KBM-7 (cell line): ENCODE data around the gene MAP3K10.
A peak's percentile ranks its signal among the peaks of the same experiment; 100 is the strongest.
"Not testable (repeated sequence)": the region's sequence is repeated elsewhere in the genome, so short reads cannot be mapped to it uniquely, and the experiment has no call there.

Experiments
- DNase-seq: peaks from one replicate; pipeline ENCODE4 v3.0.0-alpha.2; 2015
- in situ Hi-C: fragments of 300-500 bp; cut with MboI; formaldehyde crosslinking; loops from 2 replicates; pipeline ENCODE4 v1.14.3; 2020; ENCODE audit warnings: low sequenced_read_pairs, low pct_unique_long_range_greater_than_20kb, mixed read lengths

MAP3K10 gene

DNA sequence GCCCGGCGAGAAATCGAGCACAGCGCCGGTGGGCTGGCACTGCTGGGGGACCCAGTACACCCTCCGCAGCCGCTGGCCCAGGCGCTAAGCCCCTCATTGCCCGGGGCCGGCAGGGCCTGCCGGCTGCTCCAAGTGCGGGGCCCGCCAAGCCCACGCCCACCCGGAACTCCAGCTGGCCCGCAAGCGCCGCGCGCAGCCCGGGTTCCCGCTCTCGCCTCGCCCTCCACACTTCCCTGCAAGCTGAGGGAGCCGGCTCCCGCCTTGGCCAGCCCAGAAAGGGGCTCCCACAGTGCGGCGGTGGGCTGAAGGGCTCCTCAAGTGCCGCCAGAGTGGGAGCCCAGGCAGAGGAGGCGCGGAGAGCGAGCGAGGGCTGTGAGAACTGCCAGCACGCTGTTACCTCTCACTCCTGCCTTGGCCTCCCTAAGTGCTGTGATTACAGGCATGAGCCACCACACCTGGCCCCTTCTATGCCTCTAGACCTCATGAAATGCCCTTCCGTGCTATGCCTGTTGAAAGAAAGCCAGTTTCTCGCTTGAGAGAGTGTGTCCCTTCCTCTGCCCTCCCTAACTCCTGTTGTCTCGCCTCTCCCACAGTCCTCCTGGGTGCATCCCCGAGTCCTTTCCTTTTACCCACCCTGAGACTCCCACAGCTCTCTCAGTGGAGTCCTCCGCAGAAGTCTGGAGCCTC, 20.8 kb upstream of the MAP3K10 start:
- in situ Hi-C loops, DNase-seq: not testable (repeated sequence)

DNA sequence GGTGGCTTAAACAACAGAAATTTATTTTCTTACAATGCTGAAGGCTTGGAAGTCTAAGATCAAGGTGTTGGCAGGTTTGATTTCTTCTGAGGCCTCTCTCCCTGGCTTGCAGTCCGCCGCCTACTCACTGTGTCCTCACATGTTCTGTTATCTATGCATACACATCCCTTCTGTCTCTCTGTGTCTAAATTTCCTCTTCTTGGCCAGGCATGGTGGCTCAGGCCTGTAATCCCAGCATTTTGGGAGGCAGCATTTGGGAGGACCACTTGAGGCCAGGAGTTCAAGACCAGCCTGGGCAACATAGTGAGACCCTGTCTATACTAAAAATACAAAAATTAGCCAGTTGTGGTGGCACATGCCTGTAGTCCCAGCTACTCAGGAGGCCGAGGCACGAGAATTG, 19.9 kb upstream of the MAP3K10 start:
- DNase-seq, in situ Hi-C loops: not testable (repeated sequence)

DNA sequence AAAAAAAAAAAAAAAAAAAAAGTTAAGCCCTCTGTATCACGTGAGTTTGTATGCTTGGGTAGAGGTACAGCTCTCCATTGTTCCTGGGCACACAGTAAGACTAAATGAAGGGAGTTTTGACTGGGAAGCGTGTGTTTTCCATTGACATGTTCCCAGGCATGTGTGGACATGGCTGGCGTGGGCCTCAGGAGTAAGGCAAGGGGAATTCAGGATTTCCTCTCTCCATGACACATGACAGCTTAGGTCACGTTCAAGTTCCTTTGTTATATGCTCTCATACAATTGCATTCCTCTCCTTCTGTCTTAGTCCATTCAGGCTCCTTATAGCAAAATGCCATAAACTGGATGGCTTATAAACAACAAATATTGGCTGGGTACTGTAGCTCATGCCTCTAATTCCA, 17.1 kb upstream of the MAP3K10 start:
- DNase-seq: no peak
- in situ Hi-C loops: no loop called here

DNA sequence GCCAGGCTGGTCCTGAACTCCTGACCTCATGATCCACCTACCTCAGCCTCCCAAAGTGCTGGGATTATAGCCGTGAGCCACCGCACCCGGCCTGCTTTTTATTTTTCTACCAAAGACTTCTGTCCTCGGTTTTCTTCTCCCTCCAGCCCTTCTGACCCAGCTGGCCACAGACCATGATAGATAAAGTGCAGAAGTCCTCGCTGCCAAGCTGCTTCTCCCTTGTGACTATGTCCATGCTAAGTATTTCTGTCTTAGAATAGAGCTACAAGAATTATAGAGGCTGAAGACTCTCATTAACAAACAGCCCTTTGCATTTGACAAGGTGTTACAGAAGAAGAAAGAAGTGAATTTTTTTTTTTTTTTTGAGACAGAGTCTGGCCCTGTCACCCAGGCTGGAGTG, 15.4 kb upstream of the MAP3K10 start:
- in situ Hi-C loops: no loop called here

DNA sequence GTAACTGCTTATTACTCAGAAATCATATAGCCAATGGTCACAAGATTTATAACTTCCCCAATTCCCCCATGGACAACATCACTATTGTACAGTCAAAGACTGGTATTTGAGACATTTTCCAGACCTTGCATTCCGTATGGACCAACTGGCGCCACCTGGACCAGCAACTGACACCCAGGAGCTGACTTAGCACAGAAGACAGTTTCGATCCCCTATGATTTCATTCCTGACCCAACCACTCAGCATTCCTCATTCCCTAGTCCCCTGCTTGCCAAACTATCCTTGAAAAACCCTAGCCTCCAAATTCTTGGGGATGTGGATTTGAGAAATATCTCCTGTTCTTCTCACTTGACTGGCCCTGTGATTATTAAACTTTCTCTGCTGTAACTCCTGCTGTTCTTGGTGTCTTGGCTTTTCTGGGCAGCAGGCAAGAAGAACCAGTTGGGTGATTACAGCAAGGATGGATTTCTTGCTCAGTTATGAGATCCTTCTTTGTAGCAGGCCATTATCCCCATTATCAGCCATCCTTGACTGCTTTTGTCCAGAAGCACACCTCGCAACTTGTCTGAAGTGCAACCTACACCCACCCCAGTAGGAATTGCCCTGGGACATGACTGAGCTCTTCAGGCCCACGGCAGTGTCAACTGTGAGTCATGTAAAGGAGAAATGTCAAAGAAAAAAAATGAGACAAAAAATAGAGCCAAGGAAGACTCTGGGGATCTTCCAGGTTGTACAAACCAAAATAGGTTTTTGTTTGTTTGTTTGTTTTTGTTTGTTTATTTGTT, 13.7 kb upstream of the MAP3K10 start:
- DNase-seq: no peak
- in situ Hi-C loops: no loop called here

More for the DNA sequence above, 15.4 kb upstream of the MAP3K10 start:
- no peak for DNase-seq

DNA sequence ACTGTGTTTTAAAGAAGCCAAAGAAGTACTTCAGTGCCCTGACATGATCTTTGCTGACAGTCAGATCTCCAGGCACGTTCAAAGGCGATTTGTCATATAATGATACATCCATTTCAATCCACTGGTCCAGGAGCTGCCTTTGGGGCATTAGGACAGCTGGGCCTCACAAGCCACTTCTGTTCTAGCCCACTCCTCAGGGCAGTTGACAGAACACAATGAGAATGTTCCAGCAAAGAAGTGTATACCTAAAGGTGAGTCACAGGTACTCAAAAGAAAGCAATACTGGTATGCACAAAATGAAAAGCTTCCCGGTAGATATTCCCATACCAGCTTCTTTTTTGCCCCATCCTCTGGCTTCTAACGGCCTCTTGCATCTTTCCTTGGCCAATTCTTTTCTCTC, 12.5 kb upstream of the MAP3K10 start:
- in situ Hi-C loops: no loop called here
- DNase-seq: no peak

DNA sequence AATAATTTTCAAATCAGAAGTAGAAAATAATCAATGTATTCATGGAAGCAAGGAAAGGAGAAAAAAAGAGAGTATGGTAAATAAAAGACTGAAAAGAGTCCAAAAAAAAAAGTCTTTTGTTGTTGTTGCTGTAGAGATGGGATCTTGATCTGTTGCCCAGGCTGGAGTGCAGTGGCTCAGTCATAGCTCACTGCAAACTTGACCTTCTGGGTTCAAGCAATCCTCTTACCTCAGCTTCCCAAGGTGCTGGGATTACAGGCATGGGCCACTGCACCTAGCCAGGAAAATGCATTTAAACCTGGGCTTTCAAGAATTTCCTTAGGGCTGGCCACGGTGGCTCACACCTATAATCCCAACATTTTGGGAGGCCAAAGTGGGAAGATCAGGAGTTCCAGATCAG, 7.0 kb upstream of the MAP3K10 start:
- in situ Hi-C loops: no loop called here
- no peak for DNase-seq

DNA sequence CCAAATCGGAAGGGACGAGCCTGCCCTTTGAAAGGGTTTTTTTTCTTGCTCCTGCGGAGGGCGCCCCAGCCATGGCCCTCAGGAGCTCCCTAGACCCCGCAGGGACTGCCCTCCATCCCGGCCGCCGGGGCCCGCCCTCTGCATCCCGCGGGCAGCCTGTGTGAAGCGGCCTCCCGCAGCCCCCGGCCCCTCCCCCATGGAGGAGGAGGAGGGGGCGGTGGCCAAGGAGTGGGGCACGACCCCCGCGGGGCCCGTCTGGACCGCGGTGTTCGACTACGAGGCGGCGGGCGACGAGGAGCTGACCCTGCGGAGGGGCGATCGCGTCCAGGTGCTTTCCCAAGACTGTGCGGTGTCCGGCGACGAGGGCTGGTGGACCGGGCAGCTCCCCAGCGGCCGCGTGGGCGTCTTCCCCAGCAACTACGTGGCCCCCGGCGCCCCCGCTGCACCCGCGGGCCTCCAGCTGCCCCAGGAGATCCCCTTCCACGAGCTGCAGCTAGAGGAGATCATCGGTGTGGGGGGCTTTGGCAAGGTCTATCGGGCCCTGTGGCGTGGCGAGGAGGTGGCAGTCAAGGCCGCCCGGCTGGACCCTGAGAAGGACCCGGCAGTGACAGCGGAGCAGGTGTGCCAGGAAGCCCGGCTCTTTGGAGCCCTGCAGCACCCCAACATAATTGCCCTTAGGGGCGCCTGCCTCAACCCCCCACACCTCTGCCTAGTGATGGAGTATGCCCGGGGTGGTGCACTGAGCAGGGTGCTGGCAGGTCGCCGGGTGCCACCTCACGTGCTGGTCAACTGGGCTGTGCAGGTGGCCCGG, 815 bp downstream of the MAP3K10 start:
- DNase-seq: peak; percentile 19
- in situ Hi-C loops: no loop called here

DNA sequence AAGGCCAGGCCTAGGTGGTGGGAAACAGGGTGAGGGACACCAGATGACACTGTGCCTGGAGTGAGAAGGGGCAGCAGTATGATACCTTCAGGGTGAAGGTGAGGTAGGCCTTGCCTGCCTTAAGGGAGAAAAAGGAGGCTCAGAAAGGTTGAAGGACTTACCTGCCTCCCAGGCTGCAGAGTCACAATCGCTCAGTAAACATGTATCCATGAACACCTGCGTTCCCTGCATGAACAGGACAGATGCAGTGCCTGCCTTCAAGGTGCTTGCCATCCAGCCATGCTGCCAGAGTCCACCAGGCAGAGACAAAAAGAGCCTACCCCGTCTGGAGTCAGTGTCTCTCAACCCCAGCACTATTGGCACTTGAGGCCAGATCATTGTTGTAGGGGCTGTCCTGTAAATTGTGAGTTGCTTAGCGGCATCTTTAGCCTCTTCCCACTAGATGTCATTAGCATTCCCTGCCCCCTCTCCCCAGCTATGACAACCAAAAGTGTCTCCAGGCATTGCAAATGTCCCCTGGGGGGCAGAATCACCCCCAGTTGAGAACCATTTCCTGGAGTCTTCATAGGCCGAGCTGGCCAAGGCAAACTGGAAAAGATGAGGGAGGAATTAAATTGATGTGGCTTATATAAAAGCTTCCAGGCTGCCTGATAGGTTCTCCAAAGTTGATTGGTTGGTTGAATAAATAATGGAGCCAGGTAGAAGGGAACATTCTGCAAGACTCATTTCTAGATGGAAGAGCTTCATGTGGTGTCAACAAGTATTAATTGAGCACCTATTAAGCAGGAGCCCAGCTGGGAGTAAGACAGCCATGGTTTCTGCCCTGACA, 1.7 kb downstream of the MAP3K10 start:
- DNase-seq: no peak
- in situ Hi-C loops: no loop called here

DNA sequence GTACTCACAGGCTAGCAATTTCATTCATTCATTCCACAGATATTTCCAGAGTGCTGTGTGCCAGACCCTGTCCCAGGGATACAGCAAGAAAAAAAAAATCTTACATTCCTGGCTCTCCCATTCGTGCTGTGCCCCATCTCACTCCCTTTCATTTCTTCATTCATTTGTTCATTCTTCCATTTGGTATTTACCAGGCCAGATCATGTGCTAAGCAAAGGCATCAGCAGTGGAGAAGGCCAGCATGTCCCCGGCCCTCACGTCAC, 2.3 kb downstream of the MAP3K10 start:
- in situ Hi-C loops: no loop called here
- no peak for DNase-seq

DNA sequence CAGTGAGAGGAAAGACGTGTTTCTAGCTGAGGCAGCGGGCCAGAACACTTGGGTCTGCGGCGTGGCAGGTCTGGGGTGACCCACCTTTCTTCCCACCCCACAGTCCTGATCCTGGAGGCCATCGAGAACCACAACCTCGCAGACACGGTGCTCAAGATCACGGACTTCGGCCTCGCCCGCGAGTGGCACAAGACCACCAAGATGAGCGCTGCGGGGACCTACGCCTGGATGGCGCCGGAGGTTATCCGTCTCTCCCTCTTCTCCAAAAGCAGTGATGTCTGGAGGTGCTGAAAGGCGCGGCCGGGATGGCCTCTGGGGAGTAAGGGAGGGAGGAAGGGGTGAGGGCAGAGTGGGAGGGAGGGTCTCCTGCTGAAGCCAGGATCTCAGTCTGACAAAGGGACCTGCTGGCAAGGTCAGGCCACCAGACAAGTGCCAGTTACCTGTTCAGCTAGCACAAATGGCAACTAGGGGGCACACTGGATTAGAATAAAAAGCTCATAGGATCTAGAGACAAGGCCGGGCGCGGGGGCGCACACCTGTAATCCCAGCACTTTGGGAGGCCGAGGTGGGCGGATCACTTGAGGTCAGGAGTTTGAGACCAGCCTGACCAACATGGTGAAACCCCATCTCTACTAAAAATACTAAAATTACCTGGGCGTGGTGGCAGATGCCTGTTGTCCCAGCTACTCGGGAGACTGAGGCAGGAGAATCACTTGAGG, 7.2 kb downstream of the MAP3K10 start:
- DNase-seq: no peak
- in situ Hi-C loops: no loop called here

DNA sequence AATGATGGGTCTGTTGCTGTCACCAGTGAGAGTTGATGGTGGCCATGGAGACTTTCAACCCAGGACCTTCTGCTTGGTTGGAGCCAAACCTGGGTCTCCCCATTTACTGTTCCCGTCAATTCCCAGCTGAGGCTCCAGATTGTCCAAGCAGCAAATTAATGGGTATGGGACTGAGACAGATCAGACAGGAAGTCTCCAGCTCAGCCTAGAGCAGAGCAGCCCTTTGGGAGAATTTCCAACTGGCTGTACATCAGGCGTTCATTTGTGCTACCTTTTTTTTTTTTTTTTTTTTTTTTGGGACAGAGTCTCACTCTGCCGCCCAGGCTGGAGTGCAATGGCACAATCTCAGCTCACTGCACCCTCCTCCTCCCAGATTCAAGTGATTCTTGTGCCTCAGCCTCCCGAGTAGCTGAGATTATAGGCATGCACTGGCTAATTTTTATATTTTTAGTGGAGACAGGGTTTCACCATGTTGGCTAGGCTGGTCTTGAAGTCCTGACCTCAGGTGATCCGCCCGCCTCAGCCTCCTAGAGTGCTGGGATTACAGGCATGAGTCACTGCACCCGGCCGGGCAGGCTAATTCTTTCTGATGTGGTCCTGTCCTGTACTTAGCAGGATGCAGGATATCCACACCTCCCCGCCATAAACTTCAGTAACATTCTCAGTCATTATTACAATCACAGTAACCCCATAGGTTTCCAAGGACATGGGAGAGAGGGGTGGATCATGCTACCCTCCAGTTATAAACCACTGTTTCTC, 9.3 kb downstream of the MAP3K10 start:
- no peak for DNase-seq
- in situ Hi-C loops: no loop called here

DNA sequence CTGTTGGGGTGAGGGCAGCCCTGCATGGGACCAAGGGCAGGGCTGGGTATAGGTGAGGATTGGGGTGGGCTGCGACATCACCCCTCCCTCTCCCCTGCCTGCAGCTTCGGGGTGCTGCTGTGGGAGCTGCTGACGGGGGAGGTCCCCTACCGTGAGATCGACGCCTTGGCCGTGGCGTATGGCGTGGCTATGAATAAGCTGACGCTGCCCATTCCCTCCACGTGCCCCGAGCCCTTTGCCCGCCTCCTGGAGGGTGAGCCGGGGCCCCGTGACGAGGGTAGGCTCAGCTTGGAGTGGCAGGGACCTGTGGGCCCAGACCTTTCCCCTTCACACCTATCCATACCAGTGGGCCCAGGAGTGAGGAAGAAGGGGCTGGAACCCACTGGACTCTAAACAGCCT, 13.2 kb downstream of the MAP3K10 start:
- DNase-seq: no peak
- in situ Hi-C loops: no loop called here

DNA sequence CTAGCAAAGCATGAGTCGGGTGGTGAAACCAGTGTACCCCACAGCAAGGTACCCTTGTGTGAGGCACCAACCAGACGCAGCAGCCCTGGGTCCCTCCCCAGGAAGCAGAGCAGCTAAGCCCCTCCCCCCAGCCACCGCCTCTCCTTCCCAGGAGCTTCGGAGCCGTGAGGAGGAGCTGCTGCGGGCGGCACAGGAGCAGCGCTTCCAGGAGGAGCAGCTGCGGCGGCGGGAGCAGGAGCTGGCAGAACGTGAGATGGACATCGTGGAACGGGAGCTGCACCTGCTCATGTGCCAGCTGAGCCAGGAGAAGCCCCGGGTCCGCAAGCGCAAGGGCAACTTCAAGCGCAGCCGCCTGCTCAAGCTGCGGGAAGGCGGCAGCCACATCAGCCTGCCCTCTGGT, 14.5 kb downstream of the MAP3K10 start:
- in situ Hi-C loops: no loop called here
- no peak for DNase-seq

DNA sequence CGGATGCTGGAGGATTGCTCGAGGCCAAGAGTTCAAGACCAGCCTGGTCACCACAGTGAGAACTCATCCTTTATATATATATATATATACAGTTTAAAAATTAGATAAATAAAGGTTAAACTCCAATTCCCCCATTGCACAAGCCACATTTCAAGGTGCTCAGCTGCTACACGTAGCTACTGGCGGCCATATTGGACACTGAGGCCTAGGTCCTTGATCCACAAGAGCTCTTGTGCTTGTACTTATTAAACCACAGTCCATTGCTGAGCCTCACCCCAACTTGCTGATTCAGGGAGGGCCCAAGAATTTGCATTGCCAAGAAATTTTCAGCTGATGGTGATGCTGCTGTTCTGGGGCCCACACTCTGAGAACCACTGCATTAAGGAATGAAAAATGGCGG, 17.4 kb downstream of the MAP3K10 start:
- in situ Hi-C loops: no loop called here
- DNase-seq: no peak

DNA sequence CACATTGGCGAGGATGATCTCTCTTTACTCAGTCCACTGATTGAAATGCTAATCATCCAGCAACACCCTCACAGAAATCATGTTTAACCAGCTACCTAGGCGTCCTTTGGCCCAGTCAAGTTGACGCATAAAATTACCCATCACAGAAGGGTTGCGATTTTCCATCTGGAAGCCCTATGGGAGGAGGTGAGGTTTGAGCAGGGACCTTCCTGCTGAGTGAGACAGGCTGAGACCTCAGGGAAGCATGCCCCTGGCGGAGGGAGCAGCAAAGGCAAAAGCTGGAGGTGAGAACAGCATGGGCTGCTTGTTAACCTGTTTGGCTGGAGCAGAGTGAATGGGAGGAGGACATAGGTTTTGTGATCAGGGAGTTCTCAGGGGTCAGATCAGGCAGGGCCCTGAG, 19.7 kb downstream of the MAP3K10 start:
- in situ Hi-C loops: no loop called here
- DNase-seq: no peak

DNA sequence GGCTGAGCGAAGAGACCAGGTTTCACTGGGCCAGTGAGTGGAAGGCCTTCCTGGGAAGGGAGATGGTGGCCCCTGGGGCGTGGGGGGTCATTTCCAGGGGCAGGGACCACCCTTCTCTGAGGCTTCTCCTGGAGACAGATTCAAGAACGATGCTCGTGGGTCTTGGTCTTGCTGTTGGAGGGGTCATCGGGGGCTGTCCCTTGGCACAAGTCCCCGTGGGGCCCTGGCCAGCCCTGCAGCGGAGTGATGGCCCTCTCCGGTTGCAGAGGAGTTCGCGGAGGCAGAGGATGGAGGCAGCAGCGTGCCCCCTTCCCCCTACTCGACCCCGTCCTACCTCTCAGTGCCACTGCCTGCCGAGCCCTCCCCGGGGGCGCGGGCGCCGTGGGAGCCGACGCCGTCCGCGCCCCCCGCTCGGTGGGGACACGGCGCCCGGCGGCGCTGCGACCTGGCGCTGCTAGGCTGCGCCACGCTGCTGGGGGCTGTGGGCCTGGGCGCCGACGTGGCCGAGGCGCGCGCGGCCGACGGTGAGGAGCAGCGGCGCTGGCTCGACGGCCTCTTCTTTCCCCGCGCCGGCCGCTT, 22.1 kb downstream of the MAP3K10 start:
- no peak for DNase-seq
- in situ Hi-C loops: no loop called here
